ENCODE data around the gene ROBO2.

Gene ROBO2

DNA sequence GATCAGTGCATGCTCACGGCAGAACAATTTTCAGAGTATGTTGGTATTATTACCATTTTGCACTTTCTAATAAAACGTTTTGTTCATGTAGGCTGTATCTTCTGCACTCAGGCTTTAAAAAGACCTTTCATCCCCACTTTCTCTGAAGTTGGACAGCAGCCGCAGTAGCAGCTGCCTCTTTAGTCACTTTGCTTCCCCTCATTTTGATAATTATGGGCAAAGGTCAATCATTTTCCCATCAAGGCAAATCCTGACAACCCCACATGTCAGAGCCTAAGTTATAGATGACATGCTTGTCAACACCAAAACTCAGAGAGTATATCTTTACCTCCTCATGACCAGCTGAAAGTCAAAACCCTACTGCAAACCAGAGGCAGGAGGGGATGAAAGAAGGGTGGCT, 99.7 kb downstream of the ROBO2 start:
- DNase-seq, result no peak

DNA sequence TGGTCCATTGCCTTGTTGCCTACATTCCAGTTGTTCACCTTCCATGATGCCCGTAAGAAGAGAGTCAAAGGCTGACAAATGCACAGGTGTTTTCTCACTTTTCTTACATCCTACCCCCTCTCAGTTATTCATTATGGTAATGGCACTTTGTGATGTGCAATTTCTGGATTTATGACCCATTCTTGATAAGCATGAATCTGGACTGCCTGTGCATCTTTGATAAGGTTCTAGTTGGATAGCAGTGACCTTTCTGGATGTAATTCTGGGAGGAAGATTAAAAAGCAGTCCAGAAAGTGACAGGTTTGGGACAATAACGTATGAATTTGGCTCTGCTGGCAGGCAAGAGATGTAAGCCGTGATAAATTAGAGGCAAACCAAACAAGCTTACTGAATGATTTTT, 101.5 kb downstream of the ROBO2 start:
- no peak for DNase-seq

DNA sequence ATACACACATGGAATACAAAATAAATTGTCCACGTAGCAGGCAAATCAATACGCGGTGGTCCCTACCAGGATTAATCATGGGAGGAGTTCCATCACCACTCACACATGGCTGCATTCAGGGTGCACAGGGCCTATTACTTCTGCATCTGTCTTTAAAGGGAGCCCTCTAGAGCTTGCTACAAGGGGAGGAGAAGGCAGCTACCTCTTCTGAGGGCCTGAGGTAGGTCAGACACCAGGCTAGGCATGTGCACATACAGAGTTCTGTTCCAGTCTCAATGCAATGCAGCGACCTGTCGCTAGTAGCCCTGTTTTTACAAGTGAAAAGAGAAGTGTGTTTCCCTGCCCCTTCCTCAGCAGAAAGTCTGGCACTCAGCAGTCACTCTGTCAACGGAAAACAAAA, 102.7 kb downstream of the ROBO2 start:
- DNase-seq, result no peak

DNA sequence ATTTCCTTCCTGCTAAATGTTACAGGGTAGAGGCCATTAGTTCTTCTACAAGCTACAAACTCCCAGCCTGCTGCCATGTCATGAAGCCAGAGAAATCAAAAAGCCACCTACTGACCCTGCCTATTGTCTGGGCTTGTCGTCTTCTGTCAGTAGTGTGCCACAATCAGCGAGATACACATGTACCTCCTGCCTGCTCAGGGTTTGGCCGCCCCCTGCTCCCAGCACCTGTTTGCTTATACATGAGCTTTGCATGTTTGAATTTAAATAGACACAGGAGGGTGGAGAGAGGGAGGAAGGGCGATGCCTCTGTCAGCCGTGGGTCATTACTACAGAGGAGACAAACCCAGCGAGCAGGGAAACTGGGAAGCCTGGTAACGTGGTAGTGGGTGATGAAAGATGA, 106.1 kb downstream of the ROBO2 start:
- no peak for DNase-seq

DNA sequence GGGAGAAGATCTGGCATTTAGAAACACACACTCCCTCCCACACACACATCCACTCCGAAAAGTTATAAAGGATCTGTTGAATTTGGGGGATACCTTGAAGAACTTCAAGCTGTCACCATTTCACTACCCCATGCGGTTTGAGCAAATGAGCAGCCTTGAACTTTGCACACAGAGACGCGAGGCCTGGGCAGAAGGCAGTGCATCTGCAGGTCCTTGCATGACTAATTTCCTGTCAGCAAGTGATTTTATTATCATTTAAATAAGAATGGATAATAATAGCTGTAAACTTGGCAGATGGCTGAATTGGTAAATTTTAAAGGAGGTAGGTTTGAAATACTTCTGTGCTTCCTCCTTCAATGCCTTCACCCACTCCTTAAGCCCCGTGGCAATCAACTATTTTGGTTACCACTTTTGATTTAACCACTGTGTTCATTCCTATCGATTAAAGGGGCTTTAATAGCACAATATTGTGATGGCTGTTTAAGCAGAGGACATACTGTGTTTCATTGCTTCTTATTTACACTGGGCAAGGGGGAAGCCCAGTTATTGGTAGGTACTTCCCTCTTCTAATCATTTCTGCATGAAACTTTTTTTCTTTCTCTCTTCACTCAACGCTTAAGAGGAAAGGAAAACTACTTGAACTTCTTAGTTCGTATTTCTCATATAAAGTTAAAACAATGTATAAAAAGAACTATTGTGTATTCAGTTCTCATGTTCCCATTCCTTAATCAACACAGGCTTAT, 108.1 kb downstream of the ROBO2 start:
- no peak for DNase-seq

DNA sequence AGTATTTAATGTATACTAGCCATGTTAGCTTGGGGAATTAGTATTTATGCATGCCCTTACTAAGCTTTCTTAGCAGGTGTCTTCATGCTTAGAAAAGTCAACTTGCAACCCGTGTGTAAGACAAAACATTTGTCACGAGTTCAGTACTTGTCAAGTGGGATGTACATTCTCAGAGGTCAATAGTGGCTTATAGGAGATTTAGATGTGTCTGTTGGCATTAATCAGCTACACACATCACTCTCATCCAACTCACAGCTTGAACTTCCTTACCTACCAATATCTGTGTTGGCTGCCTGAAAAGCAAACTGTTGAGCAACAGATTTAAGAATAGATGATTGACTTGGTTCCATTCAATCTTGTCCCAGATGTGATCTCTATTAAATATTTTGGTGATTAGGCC, 109.5 kb downstream of the ROBO2 start:
- no peak for DNase-seq

DNA sequence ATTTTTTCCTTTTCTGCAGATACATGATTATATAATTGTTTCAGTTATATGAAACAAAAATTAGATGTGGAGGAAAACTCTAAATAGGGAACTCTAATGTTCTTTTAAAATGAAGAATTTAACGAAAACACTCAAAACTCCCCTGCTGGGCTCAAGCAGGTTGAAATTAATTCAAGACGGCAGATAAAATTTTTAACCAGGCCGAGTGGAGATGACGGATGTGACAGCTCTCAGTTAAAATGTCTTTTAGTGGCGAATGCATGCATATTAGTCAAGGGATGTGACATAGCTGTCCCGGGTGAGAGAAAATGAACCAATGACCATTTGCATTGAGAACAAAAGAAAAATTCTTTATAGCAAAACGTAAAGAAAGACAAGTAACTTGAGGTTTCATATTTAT, 110.1 kb downstream of the ROBO2 start:
- no peak for DNase-seq

DNA sequence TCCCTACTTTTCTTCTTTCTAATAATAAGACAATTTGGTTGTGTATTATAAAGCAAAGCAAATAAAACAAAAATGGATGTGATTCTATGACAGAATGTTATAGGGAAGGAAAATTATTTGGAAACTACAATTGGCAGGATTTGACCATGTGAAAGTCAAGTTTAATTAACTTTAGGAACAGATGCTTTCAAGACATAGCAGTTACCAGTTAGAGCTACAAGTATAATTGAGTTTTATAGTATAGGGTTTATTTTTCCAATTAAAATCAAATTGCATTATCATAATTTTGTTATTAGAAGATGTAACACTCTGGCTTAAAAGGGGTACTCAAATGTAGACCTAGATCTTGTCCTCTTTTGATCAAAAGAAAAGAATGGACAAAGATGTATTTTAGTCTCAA, 110.9 kb downstream of the ROBO2 start:
- no peak for DNase-seq

DNA sequence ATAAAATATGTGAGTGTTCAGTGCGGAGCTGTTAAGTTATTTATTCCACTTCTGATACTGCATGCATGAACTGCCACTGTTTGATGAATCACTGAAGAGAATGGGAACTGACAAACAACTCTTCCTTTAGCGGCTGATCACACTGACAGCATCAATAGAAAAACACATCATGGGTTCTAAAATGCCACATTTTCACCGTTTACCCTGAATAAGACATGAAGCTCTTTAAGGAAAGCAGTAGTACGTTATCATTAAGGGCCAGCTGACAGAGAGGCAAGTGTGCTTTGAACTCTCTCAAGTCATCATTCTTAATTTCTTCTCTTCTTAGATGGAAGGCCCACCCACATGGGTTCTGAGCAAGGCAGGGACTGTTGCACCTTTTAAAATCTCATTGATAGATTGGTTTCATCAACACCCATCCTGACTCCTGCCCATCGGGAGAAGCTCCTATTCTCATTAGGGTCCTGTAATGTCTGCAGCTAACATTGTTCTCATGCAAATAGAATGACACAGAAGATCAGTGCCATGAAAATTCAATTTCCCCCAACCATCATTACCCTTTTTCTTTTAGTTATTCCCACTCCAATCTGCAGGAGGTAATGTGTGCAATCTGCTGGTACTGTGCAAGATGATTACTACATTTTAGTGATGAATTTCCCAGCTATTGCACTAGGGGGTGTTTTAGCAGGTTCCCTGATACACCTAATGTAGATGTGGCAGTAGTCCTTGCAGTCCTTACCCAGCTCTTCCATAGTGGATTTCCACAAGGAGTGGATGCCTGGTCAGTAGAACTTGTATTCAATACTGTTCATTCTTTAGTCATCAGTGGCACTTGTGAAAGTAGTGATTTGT, 119.1 kb downstream of the ROBO2 start:
- no peak for DNase-seq

DNA sequence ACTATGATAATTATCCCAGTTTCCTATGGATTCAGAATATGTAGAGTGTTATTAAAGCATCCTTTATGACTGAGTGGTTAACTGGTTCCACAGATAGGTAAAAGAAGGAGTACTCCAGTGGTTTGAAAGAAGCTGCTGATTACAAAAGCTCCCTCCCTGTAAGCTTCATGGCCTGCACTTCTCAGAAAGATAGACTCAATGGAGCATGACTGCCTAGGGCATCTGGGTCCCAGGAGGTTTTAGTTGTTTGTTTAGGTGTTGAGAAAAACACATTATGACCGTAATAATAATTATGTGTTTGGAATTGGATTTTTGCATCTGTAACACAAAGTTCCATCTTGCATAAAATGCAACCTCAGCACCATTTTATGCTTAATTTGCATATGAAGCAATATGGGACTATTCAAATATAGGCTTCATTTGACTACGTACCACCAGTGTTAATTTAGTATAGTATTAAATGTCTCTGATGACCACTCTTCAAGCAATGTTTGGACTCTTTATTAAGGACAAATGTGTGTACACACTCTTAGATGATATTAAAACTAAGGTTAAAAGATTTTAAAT, 121.1 kb downstream of the ROBO2 start:
- no peak for DNase-seq

DNA sequence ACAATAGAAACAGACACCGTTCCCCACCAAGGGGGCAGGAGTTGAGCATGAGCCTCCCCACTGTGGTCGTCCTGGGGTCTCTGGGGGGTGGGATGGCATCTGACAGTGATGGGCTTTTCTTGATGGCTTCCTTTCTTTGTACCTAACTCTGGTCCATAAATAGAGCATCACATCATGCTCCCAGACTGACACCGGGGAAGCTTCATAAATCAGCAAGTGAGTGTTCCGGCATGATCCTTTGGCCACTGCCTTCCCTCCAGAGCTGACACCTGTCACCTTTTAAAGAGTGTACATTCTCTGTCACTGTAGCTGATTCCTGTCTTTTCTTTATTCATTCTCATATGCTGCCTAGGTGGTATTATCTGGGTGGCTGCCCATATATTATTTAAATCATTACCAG, 129.9 kb downstream of the ROBO2 start:
- no peak for DNase-seq

DNA sequence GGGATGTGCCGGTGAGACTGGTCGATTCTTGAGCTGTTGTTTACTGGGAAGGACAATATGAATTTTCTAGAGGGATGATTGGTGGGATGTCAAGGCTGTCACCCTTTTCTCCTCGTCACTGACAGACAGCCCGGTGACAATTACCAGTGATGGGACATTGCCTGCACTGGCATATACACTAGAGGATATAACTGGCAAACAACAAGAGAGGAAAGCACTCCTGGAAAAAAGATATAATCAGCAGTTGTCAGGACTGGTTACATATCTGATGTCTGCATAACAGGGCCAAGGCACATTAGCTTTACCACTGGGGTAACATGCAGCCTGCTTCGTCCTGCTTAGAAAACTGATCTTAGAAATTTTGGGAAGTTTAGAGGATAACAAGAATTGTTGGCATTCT, 131.1 kb downstream of the ROBO2 start:
- no peak for DNase-seq

DNA sequence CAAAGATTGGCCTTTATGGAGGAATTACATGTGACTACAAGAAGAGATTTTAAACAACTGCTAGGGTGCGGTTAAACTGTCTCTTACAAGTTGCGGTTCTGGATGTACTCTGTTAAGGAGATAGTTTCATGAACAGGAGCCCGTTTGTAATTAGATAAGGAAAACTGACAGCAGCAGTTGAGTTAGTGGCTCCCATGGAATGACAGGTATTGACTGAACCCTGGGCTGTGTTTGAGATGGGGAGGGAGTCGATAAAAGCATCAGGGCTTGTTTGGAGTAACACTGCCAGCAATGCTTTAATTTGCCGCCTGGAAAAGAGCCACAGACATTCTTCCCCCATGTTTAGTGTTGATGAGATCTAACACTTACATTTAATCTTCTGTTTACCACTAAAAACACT, 139.9 kb downstream of the ROBO2 start:
- no peak for DNase-seq

DNA sequence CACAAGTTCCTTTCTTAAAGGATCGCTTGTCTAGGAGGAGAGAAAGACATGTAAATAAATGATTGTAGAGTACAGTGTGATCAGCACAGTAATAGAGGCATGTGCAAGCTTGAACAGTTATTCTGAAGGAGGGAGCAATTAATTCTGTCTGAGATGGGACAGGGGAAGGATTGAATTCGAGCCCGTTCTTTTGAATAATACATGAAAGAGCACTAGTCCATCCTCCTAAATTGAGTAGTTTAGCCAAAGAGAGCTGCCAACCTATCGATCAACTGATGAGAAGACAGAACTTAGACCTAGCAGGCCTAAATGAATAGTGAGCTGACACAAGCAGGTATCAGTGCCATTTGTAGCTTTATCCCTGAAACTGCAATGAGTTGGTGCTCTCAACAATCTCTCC, 142.4 kb downstream of the ROBO2 start:
- DNase-seq, result no peak

DNA sequence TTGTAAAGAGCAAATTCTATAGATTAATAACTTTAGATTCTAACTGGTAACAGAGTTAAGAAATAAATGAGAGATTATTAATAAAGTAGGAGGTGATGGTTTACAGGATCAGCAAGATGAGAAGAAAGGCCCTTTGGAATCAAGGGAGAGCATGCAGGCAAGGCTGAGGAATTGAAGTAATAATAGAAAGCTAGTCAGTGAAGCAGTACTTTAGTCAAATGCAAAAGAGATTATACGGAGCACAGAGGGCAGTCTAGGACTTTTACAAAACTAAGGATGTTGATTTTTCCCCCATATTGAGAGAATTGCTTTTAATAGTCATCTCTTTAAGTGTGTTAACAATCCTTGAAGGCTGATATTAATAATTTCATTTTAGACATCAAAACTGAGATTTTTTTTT, 146.4 kb downstream of the ROBO2 start:
- DNase-seq, result no peak

DNA sequence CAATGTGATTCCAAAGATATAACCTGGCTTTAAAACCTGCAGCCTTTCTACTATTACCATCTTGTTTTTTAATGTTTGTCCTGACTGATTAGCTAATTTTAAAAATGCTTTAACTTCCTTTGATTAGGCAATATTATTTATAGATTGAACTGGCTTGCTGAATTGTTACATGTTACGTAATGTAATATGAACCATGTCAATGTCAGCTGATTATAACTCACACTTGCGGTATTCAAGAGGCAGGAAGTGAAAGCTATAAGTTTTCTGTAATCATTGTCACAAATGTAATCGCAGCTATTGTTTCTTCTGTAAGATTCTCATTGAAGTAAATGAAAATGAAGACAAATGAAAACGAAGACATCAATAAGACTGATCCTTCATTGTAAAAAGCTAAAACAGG, 146.8 kb downstream of the ROBO2 start:
- DNase-seq, result no peak

DNA sequence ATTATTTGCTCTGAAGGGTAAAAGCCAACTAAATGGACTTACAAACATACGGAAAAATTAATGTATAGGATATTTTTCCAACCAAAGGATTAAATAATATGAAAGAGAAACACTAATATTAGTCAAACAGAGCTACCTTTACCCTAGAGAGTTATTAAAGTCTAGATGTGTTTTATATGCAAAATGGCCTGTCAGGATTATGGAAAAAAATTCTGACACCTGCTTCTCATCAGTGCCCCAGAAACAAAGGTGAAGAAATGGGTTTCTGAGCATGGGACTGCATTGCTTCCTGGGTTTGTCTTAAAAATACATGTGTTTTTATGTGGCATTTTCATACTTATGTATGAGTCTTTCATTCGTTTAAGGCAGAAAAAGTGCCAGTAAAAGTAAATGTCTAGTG, 148.3 kb downstream of the ROBO2 start:
- no peak for DNase-seq

DNA sequence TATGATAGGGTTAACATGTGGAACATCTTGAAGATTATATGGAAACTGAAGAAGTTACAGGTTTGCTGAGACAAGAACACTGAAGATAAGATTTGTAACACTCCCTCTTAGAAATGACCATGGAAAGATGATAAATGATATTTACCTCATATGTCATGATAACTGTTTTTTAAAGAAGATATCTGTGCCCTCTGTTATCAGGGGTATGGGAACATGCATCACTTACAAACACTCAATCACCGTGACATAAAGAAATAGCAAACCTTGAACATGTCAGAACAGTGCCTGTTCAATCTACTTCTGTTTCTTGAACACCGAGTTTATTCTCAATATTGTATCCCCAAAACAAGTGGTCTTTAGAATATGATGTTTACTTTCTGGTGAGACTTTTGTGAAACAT, 149.4 kb downstream of the ROBO2 start:
- no peak for DNase-seq

DNA sequence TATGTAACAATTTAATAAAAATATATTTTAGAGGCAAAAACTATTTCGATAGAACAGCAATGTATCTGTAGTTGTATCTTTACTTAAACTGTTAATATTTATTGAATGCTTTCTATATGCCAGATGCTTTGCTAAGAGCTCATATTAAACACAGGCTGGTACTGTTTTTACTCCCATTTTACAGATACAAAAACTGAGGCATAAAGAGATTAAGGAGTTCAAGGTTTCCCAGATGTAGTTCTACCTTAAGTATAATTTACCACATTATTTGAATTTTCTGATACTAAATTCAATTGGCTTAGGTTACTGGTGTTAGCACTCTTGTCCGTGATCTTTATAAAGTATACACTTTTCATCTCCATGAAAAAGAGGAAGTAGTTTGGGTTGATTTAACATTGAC, 149.8 kb downstream of the ROBO2 start:
- DNase-seq, result no peak

DNA sequence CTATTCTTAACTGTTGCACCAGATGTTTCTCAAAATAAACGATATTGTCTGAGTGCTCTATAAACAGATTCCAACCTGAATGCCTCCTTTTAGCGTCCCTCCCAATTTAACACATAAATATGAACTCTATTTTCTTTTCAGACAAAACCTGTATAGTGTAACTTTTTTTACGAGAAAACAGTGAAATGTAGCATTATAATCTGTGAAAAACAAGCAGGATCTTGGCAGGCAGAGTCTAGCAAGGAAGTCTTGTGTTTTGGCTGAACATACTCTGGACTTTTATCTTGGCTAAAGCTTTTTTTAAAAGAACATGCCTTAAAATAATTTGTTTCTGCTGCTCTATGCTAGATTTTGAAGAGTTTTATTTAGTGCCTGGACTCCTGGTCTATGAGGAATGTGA, 150.5 kb downstream of the ROBO2 start:
- no peak for DNase-seq

DNA sequence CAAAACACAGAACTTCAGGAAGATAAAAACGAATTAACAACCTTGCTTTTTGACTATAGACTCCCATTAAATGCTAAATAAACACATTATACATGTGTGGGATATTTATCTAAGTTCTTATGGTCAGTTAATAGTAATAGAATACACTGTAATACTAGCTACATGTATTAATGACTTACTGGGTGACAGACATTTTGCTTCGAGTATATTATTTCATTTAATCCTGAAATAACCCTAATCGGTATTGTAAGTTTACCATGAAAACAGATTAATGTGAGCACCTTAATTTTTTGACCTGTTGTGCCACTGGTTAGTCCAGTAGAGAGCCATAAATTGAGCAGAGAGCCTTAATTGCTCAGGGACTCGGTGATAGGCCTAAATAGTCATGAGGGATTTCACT, 151.1 kb downstream of the ROBO2 start:
- DNase-seq, result no peak

DNA sequence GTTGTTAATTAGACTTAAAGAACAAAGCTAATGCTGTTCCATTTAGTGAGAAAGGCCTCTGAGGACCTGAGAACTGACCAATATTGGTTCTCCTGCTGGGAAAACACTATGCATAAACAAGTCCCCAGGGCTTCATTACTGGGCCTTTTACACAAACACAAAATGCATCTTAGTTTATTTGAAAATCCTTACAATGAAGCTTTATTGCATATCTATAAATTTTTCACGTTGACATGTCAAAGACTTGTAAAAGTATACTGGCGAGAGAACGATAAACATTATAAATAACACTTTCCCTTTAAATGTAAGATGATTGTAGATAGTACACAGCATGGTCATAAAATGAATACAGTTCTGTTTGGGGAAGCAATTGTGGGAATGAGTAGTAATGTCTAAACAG, 151.7 kb downstream of the ROBO2 start:
- no peak for DNase-seq

DNA sequence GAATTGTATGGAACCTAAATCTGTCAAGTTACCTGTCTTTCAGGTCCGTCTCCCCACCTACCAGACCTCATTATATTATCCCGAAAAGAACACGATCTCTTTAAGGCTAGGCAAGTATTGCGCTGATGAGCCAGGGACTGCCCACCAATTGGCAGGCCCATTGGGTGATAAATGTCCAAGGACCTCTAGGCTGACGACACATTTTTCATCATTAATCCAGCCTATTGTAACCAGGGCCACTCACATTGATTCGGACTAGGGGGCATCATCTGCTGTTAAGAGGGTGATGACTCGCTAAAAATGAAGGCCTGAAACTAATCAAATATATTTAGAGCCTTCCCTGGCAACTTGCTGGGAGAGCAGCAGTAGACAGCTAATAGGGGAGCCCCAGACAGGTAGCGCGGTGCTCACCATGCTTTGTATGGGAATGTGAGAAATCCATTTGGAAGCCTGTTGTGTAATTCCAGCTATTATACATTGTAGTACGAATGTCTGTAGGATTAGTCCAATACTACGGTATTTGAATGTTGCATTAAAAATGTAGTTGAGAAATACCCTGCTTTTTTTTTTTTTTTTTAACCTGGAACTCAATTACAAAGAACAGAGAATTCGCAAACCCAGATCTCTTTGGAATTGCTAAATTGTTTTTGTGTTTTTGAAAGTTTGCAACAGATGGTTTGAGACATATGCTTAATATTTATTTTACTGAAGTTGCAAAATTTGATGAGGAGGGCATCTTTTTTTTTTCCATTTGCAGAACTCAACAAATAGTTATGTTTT, 156.1 kb downstream of the ROBO2 start:
- DNase-seq, result no peak

DNA sequence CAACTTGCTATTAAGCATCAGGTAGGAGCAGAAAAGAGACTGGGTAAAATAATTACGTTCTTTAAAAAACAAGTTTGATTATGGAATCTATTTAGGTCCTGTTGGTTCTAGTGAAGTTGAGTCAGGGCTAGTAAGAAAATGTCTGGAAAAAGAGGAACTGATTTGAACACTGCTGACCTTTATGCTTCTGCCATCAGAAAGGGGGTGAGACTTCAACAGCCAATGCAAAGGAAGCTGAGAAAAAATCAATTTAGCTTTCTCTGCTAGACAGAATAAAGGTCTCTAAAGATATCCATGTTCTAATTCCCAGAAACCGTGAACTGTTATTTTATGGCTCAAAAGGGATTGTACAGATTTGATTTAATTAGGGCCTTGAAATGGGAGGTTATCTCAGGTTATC, 157.5 kb downstream of the ROBO2 start:
- DNase-seq, result no peak
